Small intestine (tissue), 7 donors: ENCODE measurements around the gene ADM5. TPM values are rescaled to one million over a fixed set of nuclear protein-coding genes. Genes with fewer than 3 reads are reported as not detected.

Source experiments
- DNase-seq, 2 donors: peaks; one replicate each; pipeline versions ENCODE4 v3.0.0 to v3.0.0-alpha.2; 2013
- FAIRE-seq: peaks from 2 replicates; lab custom pipeline; 2012; peaks lifted over from hg19 to GRCh38; lab: Jason Lieb, UNC
- H3K27ac ChIP-seq, 3 donors: one replicate each; pipeline ENCODE4 v1.5.1; 2013; ENCODE audit warnings: low read length in 2 of 3, mild to moderate bottlenecking in 2 of 3, control low read depth in 1 of 3, inconsistent platforms in 1 of 3, low read depth in 1 of 3, moderate library complexity in 1 of 3
- H3K27me3 ChIP-seq, 3 donors: one replicate each; pipeline ENCODE4 v1.6.1; 2013; ENCODE audit warnings: low read length in 3 of 3, inconsistent platforms in 1 of 3; ENCODE audit not compliant: control insufficient read depth in 3 of 3, insufficient read depth in 3 of 3
- H3K36me3 ChIP-seq, 3 donors: one replicate each; pipeline ENCODE4 v1.6.1; 2013; ENCODE audit warnings: low read length in 3 of 3, inconsistent platforms in 1 of 3, low read depth in 1 of 3, mild to moderate bottlenecking in 1 of 3, moderate library complexity in 1 of 3; ENCODE audit not compliant: control insufficient read depth in 3 of 3, insufficient read depth in 2 of 3
- H3K4me1 ChIP-seq, 3 donors: one replicate each; pipeline ENCODE4 v1.6.1; 2013; ENCODE audit warnings: low read length in 2 of 3, inconsistent platforms in 1 of 3, low read depth in 1 of 3, mild to moderate bottlenecking in 1 of 3, moderate library complexity in 1 of 3; ENCODE audit not compliant: control insufficient read depth in 3 of 3, insufficient read depth in 2 of 3
- H3K4me3 ChIP-seq, 3 donors: one replicate each; pipeline ENCODE4 v1.5.1; 2013; ENCODE audit warnings: low read length in 3 of 3, control low read depth in 1 of 3, inconsistent platforms in 1 of 3, low read depth in 1 of 3, mild to moderate bottlenecking in 1 of 3, moderate library complexity in 1 of 3
- H3K9me3 ChIP-seq, 2 donors: one replicate each; pipeline ENCODE4 v1.6.1; 2013; ENCODE audit warnings: low read depth in 1 of 2, low read length in 1 of 2; ENCODE audit not compliant: control insufficient read depth in 2 of 2, insufficient read depth in 1 of 2
- WGBS, 3 donors: extraction: QIAGEN DNeasy Blood & Tissue Kit; methylation state at CpG; one replicate each; pipeline ENCODE4 v1.1.7; 2013; 5-methylcytosine and 5-hydroxymethylcytosine counted together
- polyA plus RNA-seq, 4 donors: library from polyadenylated mRNA; stranded (reverse) in 3 of 4; unstranded in 1 of 4; fragments of 200-250 nt in 3 of 4; fragments of 120-200 nt in 1 of 4; gene quantifications; one replicate each; pipeline versions ENCODE4 v1.2.1 to v1.2.3, GENCODE V29; 2013
- donor health status: healthy with polysubstance abuse.
- donor health status: control.
- donor health status: control.
- donor health status: Bipolar disorder and iron deficiency.
- donor health status: healthy.

ADM5 gene
- polyA plus RNA-seq, 4 donors, result 0.27 to 2.7 (median 0.84) TPM; not detected in 1

DNA sequence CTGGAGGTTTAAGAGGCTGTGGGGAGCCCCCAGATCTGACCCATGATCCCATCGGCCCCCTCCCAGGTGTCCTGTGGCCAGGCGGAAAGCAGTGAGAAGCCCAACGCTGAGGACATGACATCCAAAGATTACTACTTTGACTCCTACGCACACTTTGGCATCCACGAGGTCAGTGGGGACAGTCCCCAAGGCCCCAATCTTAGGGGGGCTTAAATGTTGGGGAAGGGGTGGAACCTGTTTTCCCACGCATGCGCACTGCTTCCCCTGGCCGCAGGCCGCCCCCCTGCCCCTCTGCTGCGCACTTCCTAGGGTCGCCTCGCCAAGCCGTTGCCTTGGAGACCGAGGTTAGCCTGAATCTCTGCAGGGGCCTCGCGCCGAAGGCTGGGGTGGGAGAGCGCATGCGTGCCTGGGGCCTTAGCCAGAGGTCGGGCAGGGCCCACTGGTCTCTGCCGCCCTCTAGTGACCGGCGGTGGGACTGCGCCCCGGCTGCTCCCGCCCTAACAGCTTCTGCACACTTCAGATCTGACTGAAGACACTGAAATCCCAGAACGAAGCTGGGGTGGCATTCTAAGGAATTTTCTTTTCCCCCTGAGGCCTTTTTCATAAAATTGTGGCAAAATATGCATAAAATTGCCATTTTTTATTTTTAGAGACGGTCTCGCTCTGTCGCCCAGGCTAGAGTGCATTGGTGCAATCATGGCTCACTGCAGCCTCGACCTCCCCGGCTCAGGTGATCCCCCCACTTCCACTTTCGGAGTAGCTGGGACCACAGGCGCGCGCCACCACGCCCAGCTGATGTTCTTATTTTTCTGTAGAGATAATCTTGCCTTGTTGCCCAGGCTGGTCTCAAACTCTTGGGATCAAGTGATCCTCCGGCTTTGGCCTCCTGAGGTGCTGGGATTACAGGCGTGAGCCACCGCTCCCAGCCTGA is 8.7 kb upstream of the ADM5 start:
- no peaks in the 10 kb centered on the region for H3K27me3 ChIP-seq
- WGBS, 3 donors, result 32 to 37% (median 35%) methylated on average over 40 of the region's 40 CpGs
- H3K9me3 ChIP-seq, result no peaks in the 10 kb centered on the region
- peak overlapping the region in 2 of 3 donors; percentile 5 to 60 for H3K27ac ChIP-seq
- peaks cover 7 to 64% (median 8%) of the 10 kb centered on the region in 3 donors for H3K36me3 ChIP-seq
- no peak for FAIRE-seq
- peak overlapping the region in 1 of 3 donors; percentile 16 for H3K4me3 ChIP-seq
- peak; percentile 82 to 95 for DNase-seq
- H3K4me1 ChIP-seq, result peaks cover 2 to 22% (median 7%) of the 10 kb centered on the region in 3 donors

- Histone ChIP-seq H3K27me3 (no peaks in the 10 kb centered on the region), H3K9me3 (no peaks in the 10 kb centered on the region), H3K36me3 (peaks cover 11 to 74% (median 12%) of the 10 kb centered on the region in 3 donors), H3K4me1 (peaks cover 2 to 18% (median 7%) of the 10 kb centered on the region in 3 donors), H3K4me3 (no peak overlapping the region), H3K27ac (no peak overlapping the region)
- 85 to 94% (median 92%) methylated on average over 19 of the region's 19 CpGs for WGBS, 3 donors
- DNase-seq (no peak), FAIRE-seq (no peak)
These were observed 7.6 kb upstream of the ADM5 start for GRCh38 chr19:49681830-49682229.

DNA sequence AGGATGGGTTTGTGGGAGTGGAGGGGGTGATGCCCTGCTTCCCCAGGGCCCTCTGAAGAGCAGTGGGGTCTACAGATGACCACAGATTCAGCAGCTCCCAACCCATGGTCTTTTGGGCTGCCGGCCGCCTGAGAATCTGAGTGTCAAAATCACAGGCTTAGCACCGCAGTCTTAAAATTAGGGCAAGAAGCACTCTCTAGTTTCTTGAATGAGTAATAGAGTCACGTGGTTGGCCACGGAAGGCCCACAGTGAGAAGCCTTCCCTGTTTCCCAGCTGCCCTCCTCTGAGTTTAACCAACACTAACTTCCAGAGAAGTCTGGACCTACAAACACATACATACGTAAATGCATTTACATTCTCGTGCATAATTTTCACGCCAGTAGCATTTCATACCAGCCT is 7.1 kb upstream of the ADM5 start:
- FAIRE-seq, result no peak
- DNase-seq, result no peak

GRCh38 chr19:49683814-49684250 is 5.6 kb upstream of the ADM5 start:
- Histone ChIP-seq H3K27ac (no peak overlapping the region), H3K4me1 (peaks cover 2 to 11% (median 7%) of the 10 kb centered on the region in 3 donors), H3K36me3 (peaks cover 12 to 94% (median 16%) of the 10 kb centered on the region in 3 donors), H3K27me3 (peaks cover 0 to 2% (median 0%) of the 10 kb centered on the region in 3 donors), H3K4me3 (no peak overlapping the region), H3K9me3 (no peaks in the 10 kb centered on the region)
- 94 to 95% (median 94%) methylated on average over 18 of the region's 18 CpGs for WGBS, 3 donors
- FAIRE-seq, result no peak
- DNase-seq, result no peak

More for the DNA sequence above, 7.1 kb upstream of the ADM5 start:
- 86 to 98% (median 90%) methylated on average over 8 of the region's 8 CpGs for WGBS, 3 donors
- H3K4me3 ChIP-seq, result no peak overlapping the region
- peaks cover 2 to 18% (median 7%) of the 10 kb centered on the region in 3 donors for H3K4me1 ChIP-seq
- no peak overlapping the region for H3K27ac ChIP-seq
- H3K27me3 ChIP-seq, result no peaks in the 10 kb centered on the region
- no peaks in the 10 kb centered on the region for H3K9me3 ChIP-seq
- H3K36me3 ChIP-seq, result peaks cover 12 to 79% (median 12%) of the 10 kb centered on the region in 3 donors

- Histone ChIP-seq H3K4me3 (no peak overlapping the region), H3K27ac (no peak overlapping the region), H3K27me3 (peaks cover 0 to 7% (median 0%) of the 10 kb centered on the region in 3 donors), H3K4me1 (peaks cover 2 to 11% (median 7%) of the 10 kb centered on the region in 3 donors), H3K9me3 (no peaks in the 10 kb centered on the region), H3K36me3 (peaks cover 12 to 96% (median 16%) of the 10 kb centered on the region in 3 donors)
- FAIRE-seq (no peak), DNase-seq (peak in 1 of 2 donors; percentile 35)
- WGBS, 3 donors, result 71 to 82% (median 78%) methylated on average over 33 to 35 of the region's 35 CpGs
These were observed 5.0 kb upstream of the ADM5 start for GRCh38 chr19:49684251-49684982.

DNA sequence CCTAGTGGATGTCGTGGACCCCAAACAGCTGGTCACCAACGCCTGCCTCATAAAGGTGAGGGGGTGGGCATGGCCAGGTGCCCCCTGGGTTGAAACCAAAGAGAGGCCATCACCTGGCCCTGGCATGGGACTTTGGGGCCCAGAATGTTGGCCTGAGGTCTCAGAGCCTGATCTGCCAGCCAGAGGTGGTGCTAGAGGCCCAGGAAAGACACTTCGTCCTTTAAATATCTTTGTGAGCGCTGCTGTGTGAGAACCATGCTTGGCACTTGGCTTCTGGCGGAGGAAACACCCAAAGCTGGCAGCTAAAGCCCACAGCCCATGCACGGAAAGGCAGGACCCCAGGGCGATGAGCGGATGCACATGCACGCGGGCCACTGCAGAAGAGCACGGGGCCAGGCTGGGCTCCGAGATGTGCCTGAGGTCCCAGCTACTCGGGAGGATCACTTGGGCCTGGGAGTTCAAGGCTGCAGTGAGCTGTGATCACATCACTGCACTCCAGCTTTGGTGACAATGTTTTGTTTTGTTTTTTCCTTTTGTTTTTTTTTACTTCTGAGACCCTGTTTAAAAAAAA is 4.3 kb upstream of the ADM5 start:
- DNase-seq (no peak), FAIRE-seq (no peak)
- H3K9me3 ChIP-seq, result no peaks in the 10 kb centered on the region
- H3K27ac ChIP-seq, result no peak overlapping the region
- H3K36me3 ChIP-seq, result peaks cover 12 to 92% (median 16%) of the 10 kb centered on the region in 3 donors
- 86 to 96% (median 92%) methylated on average over 13 of the region's 13 CpGs for WGBS, 3 donors
- H3K4me3 ChIP-seq, result no peak overlapping the region
- peaks cover 2 to 15% (median 5%) of the 10 kb centered on the region in 3 donors for H3K4me1 ChIP-seq
- H3K27me3 ChIP-seq, result peaks cover 0 to 14% (median 0%) of the 10 kb centered on the region in 3 donors

DNA sequence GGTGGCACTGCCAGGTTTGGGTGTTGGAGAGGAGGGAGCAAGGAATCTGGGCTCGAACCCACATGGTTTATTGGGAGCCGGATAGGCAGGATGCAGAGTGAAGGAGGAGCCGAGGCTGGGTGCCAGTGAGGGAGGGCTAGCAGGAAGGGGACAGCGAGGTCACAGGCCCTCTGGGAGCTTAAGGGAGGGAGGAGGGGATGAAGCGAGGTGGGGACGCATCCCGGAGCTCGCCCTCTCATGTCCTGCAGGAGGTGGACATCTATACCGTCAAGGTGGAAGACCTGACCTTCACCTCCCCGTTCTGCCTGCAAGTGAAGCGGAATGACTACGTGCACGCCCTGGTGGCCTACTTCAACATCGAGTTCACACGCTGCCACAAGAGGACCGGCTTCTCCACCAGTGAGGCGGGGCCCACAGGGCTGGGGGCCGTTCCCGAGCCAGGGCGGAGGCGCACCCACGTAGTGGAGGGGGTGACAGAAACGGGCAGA is 3.5 kb upstream of the ADM5 start:
- FAIRE-seq, result no peak

More for the DNA sequence above, 3.5 kb upstream of the ADM5 start:
- peaks cover 12 to 85% (median 16%) of the 10 kb centered on the region in 3 donors for H3K36me3 ChIP-seq
- no peak for DNase-seq
- no peak overlapping the region for H3K27ac ChIP-seq
- H3K9me3 ChIP-seq, result no peaks in the 10 kb centered on the region
- peaks cover 0 to 22% (median 0%) of the 10 kb centered on the region in 3 donors for H3K27me3 ChIP-seq
- 77 to 85% (median 81%) methylated on average over 23 of the region's 23 CpGs for WGBS, 3 donors
- peaks cover 0 to 17% (median 0%) of the 10 kb centered on the region in 3 donors for H3K4me1 ChIP-seq
- H3K4me3 ChIP-seq, result no peak overlapping the region
